Measurements from ENCODE around the gene CNOT8.

GRCh38 chr5:154816891-154817492 is 41.4 kb upstream of the CNOT8 start:
- TF ChIP-seq CTCF (IDR thresholded peaks at IDR 0.05) (no peak), POLR2A (IDR thresholded peaks at IDR 0.05) (no peak)

Measured in ovary (tissue), 3 donors.